ENCODE data around the gene LRP2BP. TPM values are rescaled to one million over a fixed set of nuclear protein-coding genes. Genes with fewer than 3 reads are reported as not detected.
"Not testable (repeated sequence)": the region's sequence is repeated elsewhere in the genome, so short reads cannot be mapped to it uniquely, and the experiment has no call there.

The LRP2BP gene
- total RNA-seq, 1 donor from 2014 or later = 0.34 TPM

DNA sequence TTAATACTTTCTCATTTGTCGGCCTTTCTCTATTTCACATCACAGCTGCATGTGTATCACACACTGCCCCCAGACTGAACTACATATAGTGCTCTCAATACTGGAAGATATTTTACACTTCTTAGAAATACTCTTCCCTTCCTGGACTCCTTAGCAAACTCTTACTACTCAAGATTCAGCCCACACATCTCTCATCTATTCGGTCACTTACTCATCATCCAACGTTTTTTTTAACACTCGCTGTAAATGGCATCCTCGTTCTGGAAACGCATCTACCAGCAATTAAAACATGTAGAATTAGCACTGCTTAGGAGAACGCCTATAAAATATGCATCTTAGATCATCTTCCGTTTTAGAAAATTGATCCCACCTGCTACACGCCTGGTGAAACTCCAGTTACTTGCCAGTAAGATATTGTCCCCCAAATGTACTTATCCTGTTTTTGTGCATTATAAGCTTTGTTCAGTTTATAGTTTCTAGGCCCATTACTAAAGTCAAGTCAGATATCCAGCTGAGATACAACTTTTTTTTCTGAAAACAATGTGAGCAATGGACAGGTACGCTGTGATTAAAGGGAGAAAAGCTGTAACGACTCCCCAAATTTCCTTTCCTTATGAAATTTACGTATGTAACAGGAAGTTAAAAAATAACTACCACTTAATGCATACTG lies 1.0 kb downstream of the LRP2BP start:
- peak; percentile 29 for DNase-seq

- no peak for DNase-seq
Measured at GRCh38 chr4:185392156-185392555, 3.6 kb downstream of the LRP2BP start.

DNA sequence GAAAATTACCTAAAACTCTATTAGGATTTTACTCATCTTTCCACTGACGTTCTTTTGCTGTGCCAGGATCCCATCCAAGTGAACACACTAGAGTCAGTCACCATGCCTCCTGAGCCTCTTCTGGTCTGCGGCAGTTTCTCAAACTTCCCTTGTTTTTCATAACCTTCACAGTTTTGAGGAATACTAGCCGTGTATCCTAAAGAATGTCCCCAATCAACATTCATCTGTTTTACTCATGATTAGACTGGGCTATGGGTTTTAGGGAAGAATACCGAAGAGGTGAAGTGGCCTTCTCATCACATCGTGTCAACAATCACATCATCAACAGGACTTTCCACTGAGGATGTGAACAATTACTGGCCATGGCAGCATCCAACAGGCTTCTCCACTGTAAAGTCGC lies 4.8 kb downstream of the LRP2BP start:
- DNase-seq = no peak

- no peak for DNase-seq
Measured at GRCh38 chr4:185387957-185388356, 7.8 kb downstream of the LRP2BP start.

- DNase-seq = peak; percentile 76
Measured at GRCh38 chr4:185384930-185385331, 10.8 kb downstream of the LRP2BP start.

GRCh38 chr4:185384061-185384460 lies 11.7 kb downstream of the LRP2BP start:
- DNase-seq = no peak

- DNase-seq = no peak
Measured at GRCh38 chr4:185383451-185383850, 12.3 kb downstream of the LRP2BP start.

- no peak for DNase-seq
Measured at GRCh38 chr4:185382754-185383153, 13.0 kb downstream of the LRP2BP start.

DNA sequence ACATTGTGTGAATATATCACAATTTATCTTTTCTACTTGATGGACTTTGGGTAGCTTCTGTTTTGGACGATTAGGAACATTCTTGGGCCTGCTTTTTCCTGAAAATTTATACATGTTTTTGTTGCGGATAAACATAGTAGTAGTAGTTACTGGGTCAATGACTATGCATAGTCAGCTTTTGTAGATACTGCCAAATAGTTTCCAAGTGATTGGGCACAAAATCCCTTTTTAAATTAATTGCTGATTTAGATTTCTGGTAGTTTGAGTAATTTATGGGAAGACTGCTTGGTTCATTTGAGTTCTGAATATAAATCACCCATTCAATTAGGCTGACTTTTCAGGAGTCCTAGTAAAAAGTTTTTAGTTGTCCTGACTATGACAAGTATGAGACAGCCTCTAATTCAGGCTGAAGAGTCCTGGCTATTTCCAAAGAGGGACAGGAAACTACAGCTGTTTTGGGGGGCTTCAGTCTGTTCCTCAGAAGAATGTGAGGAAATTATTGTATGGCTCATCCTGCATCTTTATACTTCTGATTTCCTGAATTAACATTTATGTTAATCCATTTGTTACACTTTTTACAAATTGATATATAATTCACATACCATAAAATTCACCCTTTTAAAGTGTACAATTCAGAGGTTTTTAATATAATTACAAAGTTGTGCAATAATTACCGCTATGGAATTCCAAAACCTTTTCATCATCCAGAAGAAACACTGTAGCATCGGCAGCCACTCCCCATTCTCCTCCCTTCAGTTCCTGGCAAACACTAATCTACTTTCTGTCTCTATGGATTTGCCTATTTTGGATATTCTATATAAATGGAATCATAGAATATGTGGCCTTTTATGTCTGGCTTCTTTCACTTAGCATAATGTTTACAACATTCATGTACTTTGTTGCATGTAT lies 14.2 kb downstream of the LRP2BP start:
- DNase-seq = no peak

- no peak for DNase-seq
Measured at GRCh38 chr4:185380320-185380719, 15.4 kb downstream of the LRP2BP start.

DNA sequence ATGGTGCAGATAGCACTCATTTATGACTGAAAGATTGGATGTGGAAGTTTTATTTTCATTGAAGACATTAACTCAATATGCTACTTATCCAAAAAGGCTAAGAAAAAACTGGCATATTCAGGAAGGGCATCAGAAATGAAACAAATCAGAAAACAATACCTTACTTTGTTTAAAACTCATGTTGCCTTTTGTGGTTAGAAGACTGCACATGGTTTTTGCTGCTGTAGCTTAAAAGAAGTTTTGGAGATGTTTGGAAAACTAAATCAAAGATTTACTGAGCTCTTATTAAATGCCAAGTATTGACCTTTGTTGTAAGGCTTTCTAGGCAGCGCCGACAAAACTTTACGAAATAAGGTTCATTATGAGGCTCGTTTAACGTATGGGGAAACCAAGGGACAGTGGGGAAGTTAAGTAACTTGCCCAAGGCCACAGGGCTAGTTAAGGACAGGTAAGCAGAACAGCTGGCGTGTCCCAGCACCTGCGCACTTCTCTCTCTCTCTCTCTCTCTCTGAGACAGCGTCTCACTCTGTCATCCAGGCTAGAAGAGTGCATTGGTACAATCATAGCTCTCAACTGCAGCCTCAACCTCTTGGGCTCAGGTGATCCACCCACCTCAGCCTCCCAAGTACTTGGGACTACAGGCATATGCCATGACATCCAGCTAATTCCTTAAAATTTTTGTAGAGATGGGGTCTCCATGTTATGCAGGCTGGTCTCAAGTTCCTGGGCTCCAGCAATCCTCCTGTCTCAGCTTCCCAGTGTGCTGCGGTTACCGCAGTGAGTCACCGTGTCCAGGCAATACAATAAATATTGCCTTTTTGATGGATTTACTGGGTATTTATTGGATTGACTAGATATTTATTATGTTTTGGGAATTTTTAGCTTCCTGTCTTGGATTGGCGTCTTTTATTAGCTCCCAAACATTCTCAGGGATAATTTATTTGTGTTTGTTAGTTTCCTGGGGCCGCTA lies 16.1 kb downstream of the LRP2BP start:
- no peak for DNase-seq

DNA sequence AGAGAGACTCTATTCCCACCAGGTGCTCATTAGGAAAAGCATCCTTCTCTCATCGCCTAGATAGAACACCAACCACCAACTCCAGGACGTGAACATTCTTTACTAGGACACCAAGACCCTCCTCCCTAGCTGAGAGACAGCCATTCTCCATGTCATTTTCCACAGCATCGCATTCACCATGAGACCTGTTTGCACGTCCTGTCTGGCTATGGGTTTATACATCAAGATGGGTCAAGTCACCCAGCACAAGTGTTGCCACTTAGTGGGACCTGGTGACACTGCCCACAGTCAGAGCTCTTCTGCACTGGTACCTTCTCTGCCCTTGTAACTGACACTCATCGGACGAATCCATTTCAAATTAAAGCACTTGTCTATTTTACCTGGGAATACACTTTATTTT lies 17.5 kb downstream of the LRP2BP start:
- no peak for DNase-seq

DNA sequence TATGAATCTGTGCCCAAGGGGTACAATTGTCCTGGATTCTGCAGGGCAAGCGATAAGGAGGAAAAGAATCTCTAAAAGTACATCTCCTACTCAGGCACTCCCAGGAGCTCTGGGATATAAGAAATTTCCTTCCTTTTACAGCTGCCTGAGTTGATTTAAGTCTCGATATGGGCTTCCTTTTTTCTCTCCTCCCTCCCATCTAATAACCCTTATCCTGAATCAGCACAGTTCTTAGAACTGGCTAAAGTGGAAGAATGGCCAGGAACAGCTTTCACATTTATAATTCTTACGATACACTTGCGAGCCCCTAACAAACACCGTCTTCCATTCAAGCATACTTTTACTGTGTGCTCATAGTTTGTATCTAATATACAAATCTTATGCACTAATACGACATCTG lies 21.2 kb downstream of the LRP2BP start:
- no peak for DNase-seq

GRCh38 chr4:185374027-185374426 lies 21.7 kb downstream of the LRP2BP start:
- DNase-seq = no peak

- no peak for DNase-seq
Measured at GRCh38 chr4:185371702-185372101, 24.0 kb downstream of the LRP2BP start.

- no peak for DNase-seq
Measured at GRCh38 chr4:185370268-185370949, 25.3 kb downstream of the LRP2BP start.

GRCh38 chr4:185369731-185370130 lies 26.0 kb downstream of the LRP2BP start:
- DNase-seq = no peak

- DNase-seq = no peak
Measured at GRCh38 chr4:185364886-185365285, 30.8 kb downstream of the LRP2BP start.

DNA sequence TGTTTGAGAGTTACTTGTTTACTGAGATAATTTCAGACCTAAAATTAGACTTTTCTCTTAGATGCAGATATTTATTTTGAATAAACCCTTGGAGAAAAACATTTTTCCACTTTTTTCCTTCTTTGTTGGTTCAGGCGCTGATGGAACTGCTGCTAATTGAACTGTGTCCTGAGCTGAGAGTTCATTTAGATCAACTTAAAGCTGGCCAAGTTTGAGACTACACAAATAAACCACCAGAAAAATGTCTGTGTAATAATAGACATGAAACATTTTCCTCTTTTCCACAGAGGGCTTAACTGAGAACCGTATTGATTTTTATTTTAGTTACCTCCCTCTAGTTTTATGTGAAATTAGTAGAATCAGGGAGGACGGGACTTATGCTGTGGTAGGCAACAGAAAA lies 32.5 kb downstream of the LRP2BP start:
- no peak for DNase-seq

GRCh38 chr4:185362570-185362969 lies 33.2 kb downstream of the LRP2BP start:
- DNase-seq = not testable (repeated sequence)

DNA sequence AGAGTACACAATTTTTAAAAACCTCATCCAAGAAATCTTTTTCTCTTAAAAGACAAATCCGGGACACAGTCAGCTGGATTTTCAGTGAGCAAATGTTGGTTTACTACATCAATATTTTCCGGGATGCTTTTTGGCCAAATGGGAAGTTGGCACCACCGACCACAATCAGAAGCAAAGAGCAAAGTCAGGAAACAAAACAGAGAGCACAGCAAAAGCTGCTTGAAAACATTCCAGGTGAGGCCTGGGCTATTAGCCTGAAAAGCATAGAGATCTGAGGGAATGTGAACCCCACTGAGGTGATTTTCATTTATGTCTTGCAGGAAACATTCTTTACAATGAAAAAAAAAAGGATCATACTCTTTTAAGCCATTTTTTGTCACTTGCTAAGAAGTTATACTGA lies 33.9 kb downstream of the LRP2BP start:
- no peak for DNase-seq

DNA sequence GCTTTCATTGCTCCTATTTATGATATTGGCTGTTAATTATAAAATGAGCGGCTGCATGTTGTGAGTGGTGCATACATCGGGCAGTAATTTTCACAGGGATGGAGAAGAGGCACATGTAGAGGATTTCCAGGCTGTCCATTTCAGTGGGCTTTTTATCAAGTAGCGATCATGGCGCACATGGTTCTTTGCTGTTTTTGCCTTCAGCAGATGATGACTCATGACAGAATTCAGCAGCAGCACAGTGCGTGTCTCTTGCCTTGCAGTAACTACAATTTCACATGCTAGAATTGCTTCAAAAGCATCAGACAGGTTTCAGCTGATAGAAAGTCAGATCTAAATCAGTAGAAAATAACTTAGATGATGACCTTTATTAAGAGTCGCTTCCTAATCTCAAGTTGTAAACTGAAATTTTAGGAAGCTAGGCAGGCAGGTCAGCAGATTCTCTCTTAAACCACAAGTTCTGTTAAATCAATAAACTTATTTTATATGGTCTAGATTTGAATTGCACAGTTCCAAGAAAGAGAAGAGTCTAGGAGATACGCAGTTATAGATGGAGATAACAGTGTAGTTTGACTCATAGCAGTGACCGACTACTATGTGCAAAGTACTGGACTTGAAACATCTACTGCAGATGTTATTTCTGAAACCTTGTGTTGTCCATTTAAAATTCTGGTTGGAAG lies 35.8 kb downstream of the LRP2BP start:
- peak; percentile 55 for DNase-seq
